ENCODE results near the gene MTHFR.

The MTHFR gene

GRCh38 chr1:11836955-11837766 is 31.4 kb upstream of the MTHFR start:
- no peak for ATAC-seq
- TF ChIP-seq ARNTL (CRISPR knock-in tag; IDR thresholded peaks at IDR 0.05; ENCODE audit: borderline replicate concordance, low read depth), result no peak
- no peak for TF ChIP-seq ZFP30 (CRISPR knock-in tag; IDR thresholded peaks at IDR 0.05)
- TF ChIP-seq ESRRG (CRISPR knock-in tag; IDR thresholded peaks at IDR 0.05), result no peak
- no peak for TF ChIP-seq CSDC2 (CRISPR knock-in tag; IDR thresholded peaks at IDR 0.05)
- TF ChIP-seq OSR1 (CRISPR knock-in tag; IDR thresholded peaks at IDR 0.05), result no peak

DNA sequence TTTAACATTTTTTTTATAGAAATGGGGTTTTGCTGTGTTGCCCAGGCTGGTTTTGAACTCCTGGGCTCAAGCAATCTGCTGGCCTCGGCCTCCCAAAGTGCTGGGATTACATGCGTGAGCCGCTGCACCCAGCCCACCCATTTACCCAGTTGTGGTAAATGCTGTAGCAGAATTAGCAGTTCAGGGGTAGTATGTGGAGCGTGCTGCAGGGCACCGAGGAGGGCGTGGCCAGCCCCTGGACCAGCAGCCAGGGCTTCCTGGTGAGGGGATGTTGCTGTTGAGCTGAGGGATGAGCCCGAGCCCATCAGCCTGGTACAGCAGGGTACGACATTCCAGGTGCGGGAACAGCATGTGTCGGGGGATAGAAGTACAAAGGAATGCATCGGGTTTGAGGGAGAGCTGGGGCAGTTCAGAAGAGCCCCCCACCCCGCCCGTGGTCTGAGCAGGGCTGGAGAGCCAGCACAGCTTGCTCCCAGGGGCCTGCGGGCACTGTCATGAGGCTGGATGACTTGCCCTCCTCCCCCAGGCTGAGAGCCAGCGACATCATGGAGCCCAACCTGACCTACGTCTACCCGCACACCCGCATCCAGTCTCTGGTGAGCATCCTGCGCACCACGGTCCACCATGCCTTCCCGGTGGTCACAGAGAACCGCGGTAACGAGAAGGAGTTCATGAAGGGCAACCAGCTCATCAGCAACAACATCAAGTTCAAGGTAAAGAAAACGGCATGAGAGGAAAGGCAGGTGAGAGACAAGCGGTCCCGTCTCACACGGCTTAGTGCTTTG is 29.9 kb upstream of the MTHFR start:
- TF ChIP-seq CREB5 (CRISPR knock-in tag; IDR thresholded peaks at IDR 0.05; ENCODE audit: low read depth) (no peak), OSR1 (CRISPR knock-in tag; IDR thresholded peaks at IDR 0.05) (no peak), TCF4 (CRISPR knock-in tag; IDR thresholded peaks at IDR 0.05; ENCODE audit: borderline replicate concordance) (no peak), ARNTL (CRISPR knock-in tag; IDR thresholded peaks at IDR 0.05; ENCODE audit: borderline replicate concordance, low read depth) (no peak), ZNF565 (CRISPR knock-in tag; conservative IDR thresholded peaks at IDR 0.05; ENCODE audit: low read depth) (no peak), BACH2 (CRISPR knock-in tag; IDR thresholded peaks at IDR 0.05; ENCODE audit: borderline replicate concordance) (no peak), ZC3H10 (CRISPR knock-in tag; IDR thresholded peaks at IDR 0.05) (no peak), POU6F1 (CRISPR knock-in tag; IDR thresholded peaks at IDR 0.05; ENCODE audit: borderline replicate concordance, low read depth) (no peak), ZFP30 (CRISPR knock-in tag; IDR thresholded peaks at IDR 0.05) (no peak), ESRRG (CRISPR knock-in tag; IDR thresholded peaks at IDR 0.05) (no peak), RARB (CRISPR knock-in tag; IDR thresholded peaks at IDR 0.05) (no peak)
- TF ChIP-seq, protein P1, sequence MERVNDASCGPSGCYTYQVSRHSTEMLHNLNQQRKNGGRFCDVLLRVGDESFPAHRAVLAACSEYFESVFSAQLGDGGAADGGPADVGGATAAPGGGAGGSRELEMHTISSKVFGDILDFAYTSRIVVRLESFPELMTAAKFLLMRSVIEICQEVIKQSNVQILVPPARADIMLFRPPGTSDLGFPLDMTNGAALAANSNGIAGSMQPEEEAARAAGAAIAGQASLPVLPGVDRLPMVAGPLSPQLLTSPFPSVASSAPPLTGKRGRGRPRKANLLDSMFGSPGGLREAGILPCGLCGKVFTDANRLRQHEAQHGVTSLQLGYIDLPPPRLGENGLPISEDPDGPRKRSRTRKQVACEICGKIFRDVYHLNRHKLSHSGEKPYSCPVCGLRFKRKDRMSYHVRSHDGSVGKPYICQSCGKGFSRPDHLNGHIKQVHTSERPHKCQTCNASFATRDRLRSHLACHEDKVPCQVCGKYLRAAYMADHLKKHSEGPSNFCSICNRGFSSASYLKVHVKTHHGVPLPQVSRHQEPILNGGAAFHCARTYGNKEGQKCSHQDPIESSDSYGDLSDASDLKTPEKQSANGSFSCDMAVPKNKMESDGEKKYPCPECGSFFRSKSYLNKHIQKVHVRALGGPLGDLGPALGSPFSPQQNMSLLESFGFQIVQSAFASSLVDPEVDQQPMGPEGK (CRISPR knock-in tag; IDR thresholded peaks at IDR 0.05; ENCODE audit: borderline replicate concordance), result no peak

GRCh38 chr1:11833900-11834299 is 28.1 kb upstream of the MTHFR start:
- no peak for ATAC-seq
- no peak for TF ChIP-seq ZFP30 (CRISPR knock-in tag; IDR thresholded peaks at IDR 0.05)

More for the DNA sequence above, 29.9 kb upstream of the MTHFR start:
- no peak for ATAC-seq

DNA sequence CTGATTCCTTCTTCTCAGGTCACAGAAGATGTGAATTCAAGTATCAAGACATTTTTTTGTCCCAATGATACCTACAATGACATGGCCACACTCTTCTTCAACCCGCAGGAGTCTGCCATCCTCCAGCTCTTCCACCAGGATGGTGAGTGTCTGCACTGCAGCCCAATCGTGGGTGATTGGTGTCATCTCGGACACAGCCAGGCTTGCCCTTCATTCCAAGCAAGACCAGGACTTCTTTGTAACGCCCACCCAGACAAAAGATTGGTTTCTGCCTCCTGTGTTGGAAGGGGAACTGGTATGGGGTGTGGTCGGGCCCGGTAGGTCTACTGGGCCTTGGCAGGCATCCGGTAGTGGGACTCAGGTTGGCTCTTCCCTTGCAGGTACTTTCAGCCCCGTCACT is 27.7 kb upstream of the MTHFR start:
- no peak for ATAC-seq
- TF ChIP-seq CSDC2 (CRISPR knock-in tag; IDR thresholded peaks at IDR 0.05) (no peak), ZC3H10 (CRISPR knock-in tag; IDR thresholded peaks at IDR 0.05) (no peak), ARNTL (CRISPR knock-in tag; IDR thresholded peaks at IDR 0.05; ENCODE audit: borderline replicate concordance, low read depth) (no peak), CREB5 (CRISPR knock-in tag; IDR thresholded peaks at IDR 0.05; ENCODE audit: low read depth) (no peak)
- TF ChIP-seq, protein P1 (CRISPR knock-in tag; IDR thresholded peaks at IDR 0.05; ENCODE audit: borderline replicate concordance), result no peak
